ENCODE measurements around the gene NUP133.
"Not testable (repeated sequence)": the region's sequence is repeated elsewhere in the genome, so short reads cannot be mapped to it uniquely, and the experiment has no call there.

NUP133 gene

DNA sequence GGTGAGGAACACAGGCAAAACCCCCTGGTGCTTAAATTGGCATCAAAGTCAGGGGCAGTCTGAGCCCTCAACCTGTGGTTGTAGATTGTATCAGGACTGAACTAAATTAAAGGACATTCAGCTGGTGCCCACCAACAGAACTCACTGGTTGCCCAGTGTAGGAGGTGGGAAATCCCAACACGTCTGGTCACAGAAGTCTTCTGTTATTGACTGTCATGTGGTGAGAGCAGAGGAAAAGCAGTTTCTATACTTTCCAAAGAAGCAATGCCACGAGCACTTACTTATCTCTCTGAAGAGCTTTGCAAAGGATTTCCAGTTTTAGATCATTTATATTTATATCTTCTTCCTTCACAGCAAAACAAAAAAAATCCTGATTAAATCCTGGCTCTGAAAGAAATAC lies 59.3 kb downstream of the NUP133 start:
- no peak for DNase-seq (ENCODE audit: low read depth)

DNA sequence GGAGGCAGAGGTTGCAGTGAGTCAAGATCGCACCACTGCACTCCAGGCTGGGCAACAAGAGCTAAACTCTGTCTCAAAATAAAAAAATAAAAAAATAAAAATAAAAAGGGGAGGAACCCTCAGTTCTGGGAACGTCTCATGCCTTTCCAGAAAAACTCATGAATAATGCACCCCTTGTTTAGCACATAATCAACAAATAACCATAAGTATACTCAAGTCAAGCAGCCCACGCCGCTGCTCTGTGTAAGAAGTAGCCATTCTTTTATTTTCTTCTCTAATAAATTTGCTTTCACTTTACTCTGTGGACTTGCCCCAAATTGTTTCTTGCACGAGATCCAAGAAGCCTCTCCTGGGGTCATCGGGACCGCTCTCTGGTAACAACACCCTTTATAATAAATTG lies 59.8 kb downstream of the NUP133 start:
- DNase-seq (ENCODE audit: low read depth): no peak

DNA sequence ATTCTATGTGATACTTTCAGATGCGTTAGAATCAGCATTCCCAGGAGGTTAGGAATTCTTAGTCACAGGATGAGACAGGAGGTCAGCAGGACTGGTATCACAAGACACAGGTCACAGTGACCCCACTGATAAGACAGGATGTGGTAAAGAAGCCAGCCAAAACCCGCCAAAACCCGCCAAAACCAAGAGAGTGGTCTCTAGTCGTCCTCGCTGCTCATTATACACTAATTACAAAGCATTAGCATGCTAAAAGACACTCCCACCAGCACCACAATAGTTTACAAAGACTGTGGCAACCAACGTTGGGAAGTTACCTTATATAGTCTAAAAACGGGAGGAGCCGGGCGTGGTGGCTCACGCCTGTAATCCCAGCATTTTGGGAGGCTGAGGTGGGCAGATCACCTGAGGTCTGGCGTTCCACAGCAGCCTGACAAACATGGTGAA lies 60.3 kb downstream of the NUP133 start:
- no peak for DNase-seq (ENCODE audit: low read depth)

DNA sequence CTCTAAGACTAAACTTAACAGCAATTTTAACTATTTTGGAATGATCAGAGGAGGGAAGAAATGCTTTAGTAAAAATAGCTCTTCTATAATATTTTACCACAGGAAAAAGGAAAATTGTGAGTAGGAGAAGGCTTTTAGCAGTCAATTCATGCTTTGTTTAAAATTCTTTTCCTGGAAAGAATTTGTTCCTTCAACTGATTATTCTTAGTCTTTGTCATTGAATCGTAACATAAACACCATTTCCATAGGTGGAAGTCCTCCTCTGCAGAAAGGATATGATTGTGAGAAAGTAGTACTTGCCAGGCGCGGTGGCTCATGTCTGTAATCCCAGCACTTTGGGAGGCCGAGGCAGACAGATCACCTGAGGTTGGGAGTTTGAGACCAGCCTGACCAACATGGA lies 62.3 kb downstream of the NUP133 start:
- DNase-seq (ENCODE audit: low read depth): no peak

DNA sequence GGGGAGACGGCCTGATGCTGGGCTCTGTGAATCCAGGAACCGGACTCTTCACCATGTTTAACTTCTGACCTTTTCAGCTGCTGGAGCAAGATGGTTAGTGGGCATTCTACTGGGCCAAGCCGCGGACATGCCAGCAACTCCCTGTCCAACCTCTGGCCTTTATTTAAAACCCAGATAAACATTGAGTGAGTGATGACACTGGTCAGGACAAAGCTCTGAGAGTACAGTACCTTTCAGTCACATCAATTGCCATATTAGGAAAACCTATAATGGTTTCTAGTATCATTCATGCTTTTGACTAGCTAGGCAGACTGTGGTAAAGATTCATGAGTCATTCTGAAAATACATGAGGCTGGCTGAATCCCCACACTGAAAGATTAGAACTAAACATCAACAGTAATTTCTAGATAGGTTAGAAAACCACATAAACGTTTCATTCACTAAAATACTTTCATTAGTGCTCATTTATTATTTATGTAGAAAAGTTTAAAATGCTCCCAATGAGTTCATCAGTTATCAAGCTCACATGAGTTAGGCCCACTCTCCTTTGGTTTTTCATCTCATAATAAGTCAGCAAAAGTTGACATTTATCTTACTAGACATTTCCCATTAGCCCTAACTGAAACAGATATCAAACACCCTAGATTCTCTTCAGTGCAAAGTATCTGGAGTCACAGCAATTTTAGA lies 67.1 kb downstream of the NUP133 start:
- no peak for DNase-seq (ENCODE audit: low read depth)

DNA sequence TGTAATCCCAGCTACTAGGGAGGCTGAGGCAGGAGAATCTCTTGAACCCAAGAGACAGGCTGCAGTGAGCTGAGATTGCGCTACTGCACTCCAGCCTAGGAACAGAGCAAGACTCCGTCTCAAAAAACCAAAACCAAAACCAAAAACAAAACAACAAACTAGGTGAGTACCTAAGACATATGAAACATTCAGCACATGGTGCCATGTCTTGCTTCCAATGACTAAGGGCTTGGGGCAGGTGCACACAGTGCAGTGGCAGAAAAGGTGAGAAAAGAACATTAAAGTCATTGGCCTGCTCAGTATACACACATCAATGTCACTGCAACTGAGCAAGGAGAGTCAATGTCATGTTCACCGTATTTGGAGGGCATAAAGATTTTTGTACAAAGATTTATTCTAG lies 70.1 kb downstream of the NUP133 start:
- DNase-seq (ENCODE audit: low read depth): no peak

DNA sequence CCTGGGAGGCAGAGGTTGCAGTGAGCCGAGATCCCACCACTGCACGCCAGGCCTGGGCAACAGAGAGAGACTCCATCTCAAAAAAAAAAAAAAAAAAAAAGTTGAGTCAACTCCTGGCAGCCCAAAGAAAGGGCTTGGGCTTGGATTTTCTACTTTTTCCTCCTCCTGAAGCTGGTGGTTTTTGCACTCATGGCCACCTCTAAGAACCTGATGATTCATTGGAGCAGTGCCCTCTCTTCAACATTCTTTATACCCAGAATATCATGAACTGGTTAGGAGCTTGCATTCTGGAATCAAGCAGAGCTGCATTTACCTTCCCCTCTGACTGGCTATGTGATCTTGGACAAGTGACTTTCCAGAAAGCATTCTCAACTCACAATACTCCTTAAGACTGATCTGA lies 70.7 kb downstream of the NUP133 start:
- no peak for DNase-seq (ENCODE audit: low read depth)

DNA sequence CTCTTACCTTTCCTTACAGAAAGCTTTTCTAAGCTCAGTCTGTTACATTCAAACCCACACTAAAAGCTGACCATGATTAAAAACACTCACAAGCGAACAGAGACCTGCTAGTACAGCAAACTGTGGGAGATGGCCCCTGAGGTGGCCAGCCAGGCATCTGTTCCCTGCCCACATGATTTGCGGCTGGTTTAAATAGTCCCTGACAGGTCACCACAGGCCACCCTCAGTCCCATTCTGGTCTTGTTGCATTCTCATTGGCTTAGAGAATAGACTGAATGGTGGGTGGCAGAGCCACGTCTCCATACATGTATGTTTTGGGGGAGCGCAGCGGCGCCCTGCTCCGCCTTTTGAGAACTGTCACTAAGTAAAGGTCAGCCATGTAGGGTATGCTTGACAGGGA lies 71.9 kb downstream of the NUP133 start:
- DNase-seq (ENCODE audit: low read depth): no peak

DNA sequence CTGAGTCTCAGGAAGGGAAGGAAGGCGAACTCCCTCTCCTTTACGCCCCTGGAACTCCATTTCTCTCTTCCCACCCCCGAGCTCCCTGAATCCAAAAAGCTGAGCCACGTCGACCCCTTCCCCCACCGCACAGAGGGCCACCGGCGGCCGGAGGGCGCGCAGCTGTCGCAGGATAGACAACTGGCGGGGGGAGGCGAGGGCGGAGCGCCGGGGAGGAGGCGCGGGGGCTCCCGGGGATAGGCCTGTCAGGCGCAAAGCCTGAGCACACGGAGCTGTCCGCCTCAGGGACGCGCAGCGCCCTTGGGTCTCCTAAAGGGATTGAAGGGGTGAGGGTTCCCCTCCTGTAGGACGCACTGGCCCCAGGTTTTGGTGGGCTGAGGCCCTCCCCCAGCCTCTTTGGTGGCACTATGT lies 73.5 kb downstream of the NUP133 start:
- DNase-seq (ENCODE audit: low read depth): no peak

DNA sequence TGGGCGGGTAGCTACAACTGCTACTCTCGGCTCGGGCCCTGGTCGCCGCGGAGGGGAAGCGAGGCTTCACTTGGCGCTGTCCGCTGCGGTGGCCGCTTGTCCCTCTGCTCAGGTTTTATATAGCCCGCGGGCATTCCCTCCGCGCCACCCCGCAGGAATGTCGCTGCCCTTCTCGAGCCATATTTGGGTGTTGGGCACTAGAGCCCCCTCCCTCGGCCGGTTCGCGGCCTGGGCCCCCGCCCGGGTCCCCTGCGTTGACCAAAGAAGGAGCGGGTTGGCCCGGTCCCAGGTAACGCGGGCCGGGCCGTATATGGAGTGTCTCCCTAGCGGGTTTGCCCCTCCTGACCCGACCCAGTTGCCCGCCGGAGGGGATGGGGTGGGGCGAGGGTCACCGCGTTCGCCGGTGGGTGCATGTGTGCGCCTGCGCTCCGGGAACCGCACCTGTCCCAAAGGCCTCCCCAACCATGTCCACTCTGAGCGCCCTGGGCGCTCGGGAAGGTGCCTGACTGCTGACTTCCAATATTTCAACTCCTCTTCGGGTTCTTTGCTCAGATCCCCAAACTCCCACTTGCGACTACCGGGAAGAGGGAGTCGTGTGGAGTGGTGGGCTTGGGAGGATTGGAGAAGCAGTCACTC lies 74.0 kb downstream of the NUP133 start, which contains the start of gene ACTA1:
TSS of gene ACTA1 (minus strand) at position 90 of the 636 bp plus-strand sequence. CDS start 979 bp downstream, outside the sequence.
- DNase-seq (ENCODE audit: low read depth): no peak

DNA sequence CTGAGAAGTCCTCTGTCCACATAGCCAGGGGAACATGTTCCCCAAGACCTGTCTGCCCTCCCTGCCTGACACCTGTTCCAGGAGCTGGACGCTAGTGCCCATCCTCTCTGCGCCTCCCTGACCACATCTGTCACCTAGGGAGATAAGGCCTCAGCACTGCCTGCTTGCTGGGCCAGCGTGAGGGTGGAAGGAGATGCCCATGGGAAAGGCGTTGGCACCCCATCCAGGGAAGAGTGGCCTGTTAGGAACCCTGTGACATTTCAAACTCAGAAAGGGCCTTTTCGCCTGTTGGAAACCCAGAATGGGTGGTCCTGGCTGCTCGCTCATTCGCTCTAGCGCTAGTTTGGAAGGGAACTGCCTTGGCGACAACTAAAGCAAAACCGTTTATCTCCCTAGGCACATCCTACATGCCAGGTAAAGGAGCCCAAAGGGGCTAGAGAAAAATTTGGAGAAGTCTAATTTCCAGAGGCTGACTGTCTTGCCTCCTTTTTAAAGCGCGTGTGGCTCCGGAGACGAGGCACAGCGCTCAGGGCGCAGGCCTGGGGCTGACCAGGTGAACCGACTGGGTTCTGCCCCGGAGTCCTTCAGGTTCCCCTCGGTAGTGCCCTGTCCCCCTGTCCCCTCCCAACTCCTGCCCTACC lies 74.7 kb downstream of the NUP133 start:
- DNase-seq (ENCODE audit: low read depth): no peak

DNA sequence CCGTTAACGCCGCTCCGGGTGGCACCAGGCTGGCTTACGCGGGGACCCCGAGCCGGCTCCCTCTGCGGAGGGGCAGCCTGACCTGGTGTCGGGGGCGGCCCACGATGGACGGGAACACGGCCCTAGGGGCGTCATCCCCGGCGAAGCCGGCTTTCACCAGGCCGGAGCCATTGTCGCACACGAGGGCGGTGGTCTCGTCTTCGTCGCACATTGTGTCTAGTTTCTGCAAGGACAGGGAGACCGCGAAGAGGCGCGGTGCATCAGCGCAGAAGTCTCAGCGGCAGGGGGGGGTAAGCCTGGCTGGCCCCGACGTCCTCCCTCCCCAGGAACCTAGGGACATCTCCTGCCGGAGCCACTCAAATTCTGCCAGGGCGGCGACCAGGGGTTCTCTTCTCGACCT lies 75.2 kb downstream of the NUP133 start:
- DNase-seq (ENCODE audit: low read depth): no peak

DNA sequence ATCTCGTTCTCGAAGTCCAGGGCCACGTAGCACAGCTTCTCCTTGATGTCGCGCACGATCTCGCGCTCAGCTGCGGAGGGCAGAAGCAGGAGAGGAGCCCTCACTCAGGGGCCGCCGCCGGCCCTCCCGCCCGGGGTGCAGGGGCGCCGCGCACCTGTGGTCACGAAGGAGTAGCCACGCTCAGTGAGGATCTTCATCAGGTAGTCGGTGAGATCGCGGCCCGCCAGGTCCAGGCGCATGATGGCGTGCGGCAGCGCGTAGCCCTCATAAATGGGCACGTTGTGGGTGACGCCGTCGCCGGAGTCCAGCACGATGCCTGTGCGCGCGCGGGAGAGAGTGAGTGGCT lies 76.1 kb downstream of the NUP133 start:
- DNase-seq (ENCODE audit: low read depth): no peak

DNA sequence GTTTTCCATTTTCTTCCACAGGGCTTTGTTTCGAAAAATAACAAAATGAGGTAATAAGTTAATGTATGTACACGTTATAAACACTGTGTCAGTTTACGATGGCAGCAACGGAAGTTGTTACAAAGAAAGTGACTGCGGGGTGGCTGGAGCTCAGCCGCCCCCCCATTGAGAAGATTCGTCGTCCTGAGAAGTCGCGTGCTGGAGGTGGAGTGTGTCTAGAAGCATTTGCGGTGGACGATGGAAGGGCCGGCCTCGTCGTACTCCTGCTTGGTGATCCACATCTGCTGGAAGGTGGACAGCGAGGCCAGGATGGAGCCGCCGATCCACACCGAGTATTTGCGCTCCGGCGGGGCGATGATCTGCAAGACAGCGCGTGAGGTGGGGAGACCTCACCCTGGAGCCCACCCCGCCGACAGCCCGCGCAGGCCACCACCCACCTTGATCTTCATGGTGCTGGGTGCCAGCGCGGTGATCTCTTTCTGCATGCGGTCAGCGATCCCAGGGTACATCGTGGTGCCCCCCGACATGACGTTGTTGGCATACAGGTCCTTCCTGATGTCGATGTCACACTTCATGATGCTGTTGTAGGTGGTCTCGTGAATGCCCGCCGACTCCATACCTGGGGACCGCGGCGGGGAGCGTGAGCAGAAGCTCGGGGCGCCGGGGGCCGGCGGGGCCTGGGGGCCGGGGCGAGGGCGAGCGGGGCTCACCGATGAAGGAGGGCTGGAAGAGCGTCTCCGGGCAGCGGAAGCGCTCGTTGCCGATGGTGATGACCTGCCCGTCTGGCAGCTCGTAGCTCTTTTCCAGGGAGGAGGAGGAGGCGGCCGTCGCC lies 76.6 kb downstream of the NUP133 start:
- no peak for DNase-seq (ENCODE audit: low read depth)

DNA sequence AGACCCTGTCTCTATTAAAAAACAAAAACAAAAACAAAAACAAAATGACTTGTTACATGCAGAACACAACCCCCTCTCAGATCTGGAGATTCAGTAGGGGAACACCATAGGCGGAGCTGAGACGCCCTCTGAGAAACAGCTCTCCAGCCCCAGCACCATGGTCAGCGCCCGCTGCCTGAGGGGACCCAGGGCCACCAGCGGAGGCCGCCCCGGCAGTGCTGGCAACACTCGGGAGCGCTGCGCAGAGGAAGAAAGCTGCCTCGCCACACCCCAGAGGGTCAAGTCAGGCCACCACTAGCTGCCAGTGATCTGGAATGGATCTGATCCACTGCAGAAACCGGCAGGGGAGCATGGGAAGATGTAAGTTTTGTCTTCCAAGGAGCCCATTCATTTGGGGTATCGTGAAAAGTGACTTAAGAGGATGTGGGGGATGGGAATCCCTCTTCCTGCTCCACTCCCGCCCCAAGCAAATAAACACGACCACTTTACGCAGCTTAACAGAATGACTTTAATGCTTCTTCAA lies 77.3 kb downstream of the NUP133 start:
- DNase-seq (ENCODE audit: low read depth): no peak

DNA sequence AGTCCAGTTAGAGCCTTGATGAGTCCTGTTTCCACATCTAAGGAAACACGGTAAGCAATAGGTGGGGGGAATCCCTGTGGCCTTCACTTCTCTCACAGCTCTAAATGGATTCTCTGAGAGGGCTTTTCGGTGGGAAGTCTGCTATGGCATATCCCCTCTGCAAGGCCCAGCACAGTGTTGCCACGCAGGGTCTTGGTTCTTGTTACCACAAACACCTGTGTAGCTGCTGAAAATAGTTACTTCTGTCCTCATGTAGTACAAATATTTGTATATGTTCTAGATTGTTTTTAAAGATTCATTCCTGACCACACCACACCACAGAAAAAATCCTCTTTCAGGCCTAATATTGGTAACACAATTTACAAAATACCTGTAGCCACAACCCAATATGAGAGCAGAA lies 79.9 kb downstream of the NUP133 start:
- no peak for DNase-seq (ENCODE audit: low read depth)

DNA sequence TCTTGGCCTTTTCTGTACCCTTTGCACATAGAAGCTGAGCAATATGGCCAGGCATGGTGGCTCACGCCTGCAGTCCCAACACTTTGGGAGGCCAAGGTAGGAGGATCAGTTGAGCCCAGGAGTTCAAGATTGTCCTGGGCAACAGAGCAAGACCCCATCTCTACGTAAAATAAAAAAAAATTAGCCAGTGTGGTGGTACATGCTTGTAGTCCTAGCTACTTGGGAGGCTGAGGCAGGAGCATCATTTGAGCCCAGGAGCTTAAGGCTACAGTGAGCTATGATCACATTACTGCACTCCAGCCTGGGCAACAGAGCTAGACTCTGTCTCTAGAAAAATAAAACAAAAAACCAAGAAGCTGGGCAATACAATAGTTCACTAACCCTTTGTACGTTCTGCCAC lies 80.6 kb downstream of the NUP133 start:
- no peak for DNase-seq (ENCODE audit: low read depth)

DNA sequence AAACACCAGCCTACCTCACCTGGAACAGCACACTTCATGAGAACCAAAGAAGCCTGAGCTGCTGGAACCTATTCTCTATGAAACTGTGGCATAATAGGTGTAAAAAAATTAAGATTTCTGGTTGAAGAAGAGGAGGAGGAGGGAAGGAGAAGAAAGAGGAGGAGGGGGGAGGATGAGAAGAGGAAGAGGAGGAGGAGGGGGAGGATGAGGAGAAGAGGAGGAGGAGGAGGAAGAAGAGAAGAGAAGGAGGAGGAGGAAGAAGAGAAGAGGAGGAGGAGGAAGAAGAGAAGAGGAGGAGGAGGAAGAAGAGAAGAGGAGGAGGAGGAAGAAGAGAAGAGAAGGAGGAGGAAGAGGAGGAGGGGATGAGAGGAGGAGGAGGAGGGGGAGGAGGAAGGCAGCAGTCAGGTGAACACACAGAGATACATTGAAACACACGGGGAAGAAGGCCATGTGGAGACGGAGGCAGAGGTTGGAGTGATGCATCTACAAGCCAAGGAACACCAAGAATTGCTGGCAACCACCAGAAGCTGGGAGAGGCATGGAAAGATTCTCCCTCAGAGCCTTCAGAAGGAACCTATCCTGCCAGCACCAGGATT lies 82.5 kb downstream of the NUP133 start:
- DNase-seq (ENCODE audit: low read depth): no peak

DNA sequence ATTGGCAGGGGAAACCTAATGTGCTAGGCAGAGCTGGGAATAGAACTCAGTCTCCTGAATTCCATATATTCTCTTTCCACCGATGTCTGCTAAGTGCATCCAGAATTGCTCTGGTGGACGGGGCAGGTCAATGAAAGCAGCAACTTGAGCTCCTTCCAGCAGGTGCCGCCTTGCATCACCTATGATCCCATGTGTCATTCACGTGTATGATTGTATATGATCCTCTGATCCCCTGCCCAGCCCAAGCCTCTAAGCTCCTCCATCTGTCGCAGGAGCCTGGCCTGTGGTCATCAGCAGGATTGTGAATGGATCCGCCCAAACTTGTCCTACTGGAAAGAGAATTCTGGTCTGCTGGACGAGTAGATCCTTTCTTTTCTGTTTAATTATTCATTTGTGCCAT lies 87.4 kb downstream of the NUP133 start:
- no peak for DNase-seq (ENCODE audit: low read depth)

DNA sequence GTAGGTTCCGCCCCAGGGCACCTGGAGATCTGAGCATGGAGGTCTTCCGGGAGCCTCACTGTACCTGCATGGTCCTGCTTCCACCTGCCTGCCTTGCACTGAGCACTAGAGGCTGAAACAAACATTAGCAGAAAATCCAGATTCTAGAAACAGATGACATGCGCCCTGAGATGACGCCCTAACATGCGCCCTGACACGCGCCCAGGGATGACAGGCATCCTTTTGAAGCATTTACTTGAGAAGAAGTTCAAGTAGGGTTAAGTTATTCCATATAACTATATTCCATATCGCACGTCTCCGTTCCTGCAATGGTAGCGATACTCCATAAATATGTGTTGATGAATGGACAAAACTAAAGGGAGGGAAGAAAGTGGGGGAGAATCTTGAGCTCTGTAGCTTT lies 87.9 kb downstream of the NUP133 start:
- no peak for DNase-seq (ENCODE audit: low read depth)

DNA sequence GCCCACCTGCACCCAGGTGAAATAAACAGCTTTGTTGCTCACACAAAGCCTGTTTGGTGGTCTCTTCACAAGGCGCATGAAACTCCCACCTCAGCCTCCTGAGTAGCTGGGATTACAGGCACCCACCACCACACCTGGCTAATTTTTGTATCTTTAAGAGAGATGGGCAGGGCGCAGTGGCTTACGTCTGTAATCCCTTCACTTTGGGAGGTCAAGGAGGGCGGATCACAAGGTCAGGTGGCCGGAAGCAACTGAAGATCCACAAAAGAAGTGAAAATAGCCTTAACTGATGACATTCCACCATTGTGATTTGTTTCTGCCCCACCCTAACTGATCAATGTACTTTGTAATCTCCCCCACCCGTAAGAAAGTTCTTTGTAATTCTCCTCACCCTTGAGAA lies 89.6 kb downstream of the NUP133 start:
- not testable (repeated sequence) for DNase-seq (ENCODE audit: low read depth)

DNA sequence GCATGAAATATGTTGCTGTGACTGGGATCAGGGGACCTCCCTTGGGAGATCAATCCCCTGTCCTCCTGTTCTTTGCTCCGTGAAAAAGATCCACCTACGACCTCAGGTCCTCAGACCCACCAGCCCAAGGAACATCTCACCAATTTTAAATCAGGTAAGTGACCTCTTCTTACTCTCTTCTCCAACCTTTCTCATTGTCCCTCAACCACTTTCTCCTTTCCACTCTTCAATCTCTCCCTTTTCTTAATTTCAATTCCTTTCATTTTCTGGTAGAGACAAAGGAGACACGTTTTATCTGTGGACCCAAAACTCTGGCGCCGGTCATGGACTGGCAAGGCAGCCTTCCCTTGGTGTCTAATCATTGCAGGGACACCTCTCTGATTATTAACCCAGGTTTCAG lies 95.3 kb downstream of the NUP133 start:
- not testable (repeated sequence) for DNase-seq (ENCODE audit: low read depth)

Data from stimulated activated CD8-positive, alpha-beta memory T cell treated with anti-CD3 and anti-CD28 coated beads, Interleukin-15, amount 100 ng/mL, for 1 hour (primary cell).